OCI-LY7 (cell line): ENCODE results near the gene UBE2G1.

Experiments used
- EZH2phosphoT487 ChIP-seq: fragments of 200-600 bp; sonication (generic); IDR thresholded peaks from 2 replicates; pipeline ENCODE4 v1.6.1; 2018; ENCODE audit warnings: low read depth, borderline replicate concordance, mild to moderate bottlenecking, mixed run types, antibody characterized with exemption, low read length, moderate library complexity, mixed read lengths
- TF ChIP-seq, protein P1 (sequence below): fragments of 200-600 bp; sonication (generic); conservative IDR thresholded peaks from 2 replicates; pipeline ENCODE4 v1.5.1; 2014; ENCODE audit warnings: mild to moderate bottlenecking, antibody characterized with exemption, low read length, moderate library complexity, mixed read lengths

DNA sequence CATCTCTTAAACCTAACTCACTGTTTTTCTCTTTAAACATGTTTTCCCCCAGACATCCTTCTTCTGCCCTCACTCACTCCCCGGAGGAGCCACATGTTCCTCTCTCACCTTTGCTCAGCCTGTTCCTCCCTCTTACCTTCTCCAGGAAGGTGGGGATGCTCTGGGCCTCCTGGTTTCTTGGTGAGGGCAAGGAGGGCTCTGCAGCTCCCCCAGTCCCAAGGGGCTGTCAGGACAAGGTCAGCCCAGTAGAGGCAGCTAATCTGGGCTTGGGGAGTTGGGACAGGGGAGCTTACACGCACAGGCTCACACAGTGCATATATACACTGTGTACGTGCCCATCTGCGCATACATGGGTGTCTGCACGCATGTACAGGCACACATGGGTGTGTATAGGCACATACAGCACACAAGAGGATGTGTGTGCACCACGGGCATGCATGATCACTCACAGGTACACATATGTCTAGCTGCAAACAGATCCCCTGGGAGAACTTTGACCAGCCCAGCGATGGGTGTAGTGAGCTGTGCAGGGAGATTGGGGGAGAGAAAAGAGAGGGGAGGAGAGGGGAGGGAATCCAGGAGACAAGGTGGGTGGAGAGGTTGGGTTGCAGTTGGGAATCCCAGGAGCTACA lies 38.7 kb upstream of the UBE2G1 start:
- TF ChIP-seq, protein P1, sequence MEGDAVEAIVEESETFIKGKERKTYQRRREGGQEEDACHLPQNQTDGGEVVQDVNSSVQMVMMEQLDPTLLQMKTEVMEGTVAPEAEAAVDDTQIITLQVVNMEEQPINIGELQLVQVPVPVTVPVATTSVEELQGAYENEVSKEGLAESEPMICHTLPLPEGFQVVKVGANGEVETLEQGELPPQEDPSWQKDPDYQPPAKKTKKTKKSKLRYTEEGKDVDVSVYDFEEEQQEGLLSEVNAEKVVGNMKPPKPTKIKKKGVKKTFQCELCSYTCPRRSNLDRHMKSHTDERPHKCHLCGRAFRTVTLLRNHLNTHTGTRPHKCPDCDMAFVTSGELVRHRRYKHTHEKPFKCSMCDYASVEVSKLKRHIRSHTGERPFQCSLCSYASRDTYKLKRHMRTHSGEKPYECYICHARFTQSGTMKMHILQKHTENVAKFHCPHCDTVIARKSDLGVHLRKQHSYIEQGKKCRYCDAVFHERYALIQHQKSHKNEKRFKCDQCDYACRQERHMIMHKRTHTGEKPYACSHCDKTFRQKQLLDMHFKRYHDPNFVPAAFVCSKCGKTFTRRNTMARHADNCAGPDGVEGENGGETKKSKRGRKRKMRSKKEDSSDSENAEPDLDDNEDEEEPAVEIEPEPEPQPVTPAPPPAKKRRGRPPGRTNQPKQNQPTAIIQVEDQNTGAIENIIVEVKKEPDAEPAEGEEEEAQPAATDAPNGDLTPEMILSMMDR: no peak; the same call in 1 of the 2 replicates
- no peak for TF ChIP-seq EZH2phosphoT487
